Ascending aorta (tissue), 2 donors: ENCODE results near the gene TMEM42. TPM values are rescaled to one million over a fixed set of nuclear protein-coding genes. Genes with fewer than 3 reads are reported as not detected.

Source experiments
- DNase-seq, 2 donors: peaks; one replicate each; pipeline ENCODE4 v3.0.0-alpha.2; 2019; ENCODE audit warnings: low spot score in 2 of 2
- H3K27ac ChIP-seq, 2 donors: fragments of 200-600 bp; sonication (generic); one replicate each; pipeline ENCODE4 v1.5.1; 2016 to 2017; ENCODE audit warnings: mild to moderate bottlenecking in 1 of 2
- H3K27me3 ChIP-seq: fragments of 200-600 bp; sonication (generic); one replicate; pipeline ENCODE4 v1.5.1; 2017
- H3K36me3 ChIP-seq, 2 donors: fragments of 200-600 bp; sonication (generic); one replicate each; pipeline ENCODE4 v1.5.1; 2016
- H3K4me1 ChIP-seq, 2 donors: fragments of 200-600 bp; sonication (generic); one replicate each; pipeline ENCODE4 v1.5.1; 2016 to 2017; ENCODE audit warnings: mild to moderate bottlenecking in 1 of 2
- H3K4me3 ChIP-seq, 2 donors: fragments of 200-600 bp; sonication (generic); one replicate each; pipeline ENCODE4 v1.5.1; 2016 to 2017; ENCODE audit warnings: mild to moderate bottlenecking in 1 of 2
- H3K9me3 ChIP-seq, 2 donors: fragments of 200-600 bp; sonication (generic); one replicate each; pipeline ENCODE4 v1.5.1; 2016
- intact Hi-C: fragments of 100-400 bp; cut with DNase I; formaldehyde crosslinking; loops from one replicate; pipeline ENCODE4 v1.15.1; 2023
- total RNA-seq: library from RNA; depleted of rRNA; stranded (reverse); fragments of >200 nt; gene quantifications from one replicate; pipeline ENCODE4 v1.1.0, GENCODE V29; 2016
- TF ChIP-seq, protein P1 (sequence below), 3 experiments: fragments of 200-600 bp in 2 of 3; fragments of 450-650 bp in 1 of 3; sonication (generic) in 2 of 3; IDR thresholded peaks; one replicate each; pipeline ENCODE4 v1.5.1; 2016 to 2019; ENCODE audit warnings: antibody characterized with exemption in 3 of 3, mild to moderate bottlenecking in 1 of 3, moderate library complexity in 1 of 3

Gene TMEM42
- total RNA-seq, 1 donor from 2014 or later: not detected

DNA sequence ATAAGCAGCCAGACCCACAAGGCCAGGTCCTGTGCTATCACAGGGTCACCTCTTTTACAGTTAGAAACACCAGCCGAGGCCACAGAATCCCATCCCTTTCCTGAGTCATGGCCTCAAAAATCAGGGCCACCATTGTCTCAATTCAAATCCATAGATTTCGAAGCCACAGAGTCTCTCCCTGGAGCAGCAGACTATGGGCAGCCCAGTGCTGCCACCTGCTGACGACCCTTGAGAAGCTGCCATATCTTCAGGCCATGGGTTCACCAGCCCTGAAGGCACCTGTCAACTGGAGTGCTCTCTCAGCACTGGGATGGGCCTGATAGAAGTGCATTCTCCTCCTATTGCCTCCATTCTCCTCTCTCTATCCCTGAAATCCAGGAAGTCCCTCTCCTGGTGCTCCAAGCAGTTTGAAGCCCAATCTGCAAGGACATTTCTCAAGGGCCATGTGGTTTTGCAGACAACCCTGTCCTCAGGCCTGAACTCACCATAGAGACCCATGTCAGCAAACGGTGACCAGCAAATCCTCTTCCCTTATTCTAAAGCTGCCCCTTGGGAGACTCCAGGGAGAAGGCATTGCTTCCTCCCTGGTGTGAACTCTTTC, 52.3 kb downstream of the TMEM42 start:
- peak in 1 of 2 donors; percentile 71 for DNase-seq

DNA sequence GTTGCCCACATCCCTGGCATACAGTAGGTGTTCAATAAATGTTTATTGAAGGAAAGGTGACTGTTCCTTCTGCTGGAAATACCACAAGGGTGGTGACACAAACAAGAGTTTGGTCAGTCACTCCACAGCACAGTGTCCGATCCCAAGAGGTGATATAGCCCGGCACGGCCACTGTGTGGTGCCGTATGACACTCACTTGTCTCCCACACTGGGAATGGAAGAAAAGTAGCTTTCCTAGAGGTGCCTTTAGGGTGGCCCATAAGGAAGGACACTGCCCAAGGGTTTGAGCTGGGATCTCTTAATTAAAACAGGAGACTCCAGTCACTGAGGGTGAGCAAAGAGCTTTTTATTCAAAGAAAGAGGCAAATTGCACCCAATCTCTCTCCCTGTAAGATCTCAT, 53.2 kb downstream of the TMEM42 start:
- no peak for DNase-seq
- TF ChIP-seq, protein P1, sequence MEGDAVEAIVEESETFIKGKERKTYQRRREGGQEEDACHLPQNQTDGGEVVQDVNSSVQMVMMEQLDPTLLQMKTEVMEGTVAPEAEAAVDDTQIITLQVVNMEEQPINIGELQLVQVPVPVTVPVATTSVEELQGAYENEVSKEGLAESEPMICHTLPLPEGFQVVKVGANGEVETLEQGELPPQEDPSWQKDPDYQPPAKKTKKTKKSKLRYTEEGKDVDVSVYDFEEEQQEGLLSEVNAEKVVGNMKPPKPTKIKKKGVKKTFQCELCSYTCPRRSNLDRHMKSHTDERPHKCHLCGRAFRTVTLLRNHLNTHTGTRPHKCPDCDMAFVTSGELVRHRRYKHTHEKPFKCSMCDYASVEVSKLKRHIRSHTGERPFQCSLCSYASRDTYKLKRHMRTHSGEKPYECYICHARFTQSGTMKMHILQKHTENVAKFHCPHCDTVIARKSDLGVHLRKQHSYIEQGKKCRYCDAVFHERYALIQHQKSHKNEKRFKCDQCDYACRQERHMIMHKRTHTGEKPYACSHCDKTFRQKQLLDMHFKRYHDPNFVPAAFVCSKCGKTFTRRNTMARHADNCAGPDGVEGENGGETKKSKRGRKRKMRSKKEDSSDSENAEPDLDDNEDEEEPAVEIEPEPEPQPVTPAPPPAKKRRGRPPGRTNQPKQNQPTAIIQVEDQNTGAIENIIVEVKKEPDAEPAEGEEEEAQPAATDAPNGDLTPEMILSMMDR (IDR thresholded peaks at IDR 0.05): no peak
- H3K36me3 ChIP-seq: peaks cover 5 to 14% of the 10 kb centered on the region in 2 donors
- intact Hi-C loops: loop anchor here (2.0 kb wide), 1 partner anchor 380 kb away; no protein-coding TSS in a partner anchor
- H3K4me3 ChIP-seq: no peak overlapping the region
- H3K9me3 ChIP-seq: no peaks in the 10 kb centered on the region
- no peaks in the 10 kb centered on the region for H3K27me3 ChIP-seq
- no peaks in the 10 kb centered on the region for H3K4me1 ChIP-seq
- no peak overlapping the region for H3K27ac ChIP-seq

More for the DNA sequence above, 52.3 kb downstream of the TMEM42 start:
- H3K27ac ChIP-seq: no peak overlapping the region
- intact Hi-C loops: loop anchor here (2.0 kb wide), 1 partner anchor 379 kb away; no protein-coding TSS in a partner anchor
- peaks cover 5 to 14% of the 10 kb centered on the region in 2 donors for H3K36me3 ChIP-seq
- no peaks in the 10 kb centered on the region for H3K27me3 ChIP-seq
- no peaks in the 10 kb centered on the region for H3K9me3 ChIP-seq
- no peaks in the 10 kb centered on the region for H3K4me1 ChIP-seq
- TF ChIP-seq, protein P1 (IDR thresholded peaks at IDR 0.05): peak; percentile 54 to 63 (median 62)
- no peak overlapping the region for H3K4me3 ChIP-seq

Other genes with a start within 250 kb of the TMEM42 start
- 18.1 TPM for gene ZNF197, start 236.9 kb upstream of the TMEM42 start, total RNA-seq
- 4.8 TPM for gene ZNF35, start 213.2 kb upstream of the TMEM42 start, total RNA-seq
- gene ZNF502, start 149.3 kb upstream of the TMEM42 start, total RNA-seq: 6.5 TPM
- not detected for gene ZNF501, start 132.3 kb upstream of the TMEM42 start, total RNA-seq
- 12.0 TPM for gene KIAA1143, start 100.3 kb upstream of the TMEM42 start, total RNA-seq
- 0.64 TPM for gene KIF15, start 100.1 kb upstream of the TMEM42 start, total RNA-seq
- gene TGM4, start 12.7 kb downstream of the TMEM42 start, total RNA-seq: not detected
- gene ZDHHC3, start 114.3 kb downstream of the TMEM42 start, total RNA-seq: 67.8 TPM
- 51.2 TPM for gene EXOSC7, start 114.3 kb downstream of the TMEM42 start, total RNA-seq
- gene CLEC3B, start 164.4 kb downstream of the TMEM42 start, total RNA-seq: 130 TPM